ENCODE results near the gene TMEM117.
A peak's percentile ranks its signal among the peaks of the same experiment; 100 is the strongest.

Gene TMEM117

GRCh38 chr12:43835656-43836474 is at the start of gene TMEM117:
TMEM117 (plus strand) TSS chr12:43836081.
- H3K4me3 ChIP-seq (ENCODE audit: low read depth, low read length), result peak within 1 kb of the TSS; percentile 72
- TF ChIP-seq MAX (IDR thresholded peaks at IDR 0.05; ENCODE audit: low read depth, low read length) (peak; percentile 53; the same call in 1 of the 2 replicates), POLR2A (IDR thresholded peaks at IDR 0.05; ENCODE audit: extremely low read depth, insufficient read length) (peak; percentile 56), MYC (IDR thresholded peaks at IDR 0.05; ENCODE audit: low read depth, low read length) (peak; percentile 69; the same call in 1 of the 2 replicates)
- TF ChIP-seq, protein P1, sequence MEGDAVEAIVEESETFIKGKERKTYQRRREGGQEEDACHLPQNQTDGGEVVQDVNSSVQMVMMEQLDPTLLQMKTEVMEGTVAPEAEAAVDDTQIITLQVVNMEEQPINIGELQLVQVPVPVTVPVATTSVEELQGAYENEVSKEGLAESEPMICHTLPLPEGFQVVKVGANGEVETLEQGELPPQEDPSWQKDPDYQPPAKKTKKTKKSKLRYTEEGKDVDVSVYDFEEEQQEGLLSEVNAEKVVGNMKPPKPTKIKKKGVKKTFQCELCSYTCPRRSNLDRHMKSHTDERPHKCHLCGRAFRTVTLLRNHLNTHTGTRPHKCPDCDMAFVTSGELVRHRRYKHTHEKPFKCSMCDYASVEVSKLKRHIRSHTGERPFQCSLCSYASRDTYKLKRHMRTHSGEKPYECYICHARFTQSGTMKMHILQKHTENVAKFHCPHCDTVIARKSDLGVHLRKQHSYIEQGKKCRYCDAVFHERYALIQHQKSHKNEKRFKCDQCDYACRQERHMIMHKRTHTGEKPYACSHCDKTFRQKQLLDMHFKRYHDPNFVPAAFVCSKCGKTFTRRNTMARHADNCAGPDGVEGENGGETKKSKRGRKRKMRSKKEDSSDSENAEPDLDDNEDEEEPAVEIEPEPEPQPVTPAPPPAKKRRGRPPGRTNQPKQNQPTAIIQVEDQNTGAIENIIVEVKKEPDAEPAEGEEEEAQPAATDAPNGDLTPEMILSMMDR (IDR thresholded peaks at IDR 0.05; ENCODE audit: low read depth, low read length), result no peak
- peak; percentile 79 for DNase-seq (ENCODE audit: low read depth)

DNA sequence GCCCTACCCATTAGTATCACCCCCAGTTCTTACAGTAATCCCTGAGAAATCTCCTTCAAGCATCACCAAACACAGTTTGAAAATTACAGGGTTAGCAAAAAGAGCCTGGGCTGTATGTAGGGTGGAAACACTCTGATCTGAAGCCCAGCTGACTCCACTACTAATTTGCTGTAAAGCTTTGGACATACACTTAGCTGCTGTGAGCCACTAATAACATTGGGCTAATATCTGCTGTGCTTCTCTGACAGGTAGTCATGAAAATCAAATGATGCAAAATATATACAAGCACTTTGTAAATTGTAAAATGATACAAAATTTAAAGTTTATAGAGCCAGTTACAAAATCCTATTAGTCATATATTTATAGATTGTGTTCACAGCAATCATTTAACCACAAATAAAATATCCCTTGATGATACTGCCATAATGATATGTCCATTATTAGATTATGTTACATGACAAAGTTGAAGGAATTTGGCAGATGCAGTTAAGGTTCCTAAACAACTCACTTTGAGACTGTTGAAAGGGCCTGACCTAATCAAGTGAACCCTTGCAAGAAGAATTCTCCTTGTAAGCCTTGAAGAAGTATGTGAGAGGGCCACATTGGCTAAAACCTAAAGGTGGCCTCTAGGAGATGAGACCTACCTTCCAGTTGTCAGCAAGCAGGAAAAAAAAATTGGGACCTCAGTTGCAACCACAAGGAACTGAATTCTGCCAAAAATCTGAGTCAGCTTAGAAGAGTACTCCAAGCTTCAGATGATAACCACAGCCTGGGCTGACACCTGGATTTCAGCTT is 48.8 kb upstream of the TMEM117 start:
- no peak overlapping the region for H3K4me3 ChIP-seq (ENCODE audit: low read depth, low read length)
- DNase-seq (ENCODE audit: low read depth), result no peak
- TF ChIP-seq, protein P1 (IDR thresholded peaks at IDR 0.05; ENCODE audit: low read depth, low read length), result no peak
- TF ChIP-seq MYC (IDR thresholded peaks at IDR 0.05; ENCODE audit: low read depth, low read length) (no peak), POLR2A (IDR thresholded peaks at IDR 0.05; ENCODE audit: extremely low read depth, insufficient read length) (no peak), MAX (IDR thresholded peaks at IDR 0.05; ENCODE audit: low read depth, low read length) (no peak)

DNA sequence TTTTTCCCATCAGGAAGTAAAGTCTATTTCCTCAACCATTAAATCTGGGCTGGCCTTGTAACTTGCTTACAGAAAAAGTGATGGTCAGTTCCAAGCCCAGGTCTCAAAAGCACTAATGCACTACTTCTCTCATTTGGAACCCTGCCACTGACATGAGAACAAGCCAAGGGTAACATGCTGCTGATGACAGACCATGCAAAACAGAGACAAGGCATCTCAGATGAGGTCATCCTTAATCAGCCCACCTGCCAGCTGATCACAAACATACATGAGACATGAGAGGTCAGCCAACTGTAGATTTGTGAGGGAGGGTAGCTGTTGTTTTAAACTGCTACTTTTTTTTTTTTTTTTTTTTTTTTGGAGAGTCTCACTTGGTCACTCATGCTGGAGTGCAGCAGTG is 45.9 kb upstream of the TMEM117 start:
- no peak overlapping the region for H3K4me3 ChIP-seq (ENCODE audit: low read depth, low read length)
- DNase-seq (ENCODE audit: low read depth), result no peak

GRCh38 chr12:43795716-43796280 is 40.1 kb upstream of the TMEM117 start:
- H3K4me3 ChIP-seq (ENCODE audit: low read depth, low read length), result no peak overlapping the region
- TF ChIP-seq MYC (IDR thresholded peaks at IDR 0.05; ENCODE audit: low read depth, low read length) (no peak), POLR2A (IDR thresholded peaks at IDR 0.05; ENCODE audit: extremely low read depth, insufficient read length) (no peak), MAX (IDR thresholded peaks at IDR 0.05; ENCODE audit: low read depth, low read length) (no peak)
- TF ChIP-seq, protein P1 (IDR thresholded peaks at IDR 0.05; ENCODE audit: low read depth, low read length), result no peak
- no peak for DNase-seq (ENCODE audit: low read depth)

More for the DNA sequence above, 45.9 kb upstream of the TMEM117 start:
- TF ChIP-seq POLR2A (IDR thresholded peaks at IDR 0.05; ENCODE audit: extremely low read depth, insufficient read length), result no peak
- TF ChIP-seq, protein P1 (IDR thresholded peaks at IDR 0.05; ENCODE audit: low read depth, low read length), result no peak
- TF ChIP-seq MAX (IDR thresholded peaks at IDR 0.05; ENCODE audit: low read depth, low read length), result no peak
- no peak for TF ChIP-seq MYC (IDR thresholded peaks at IDR 0.05; ENCODE audit: low read depth, low read length)

DNA sequence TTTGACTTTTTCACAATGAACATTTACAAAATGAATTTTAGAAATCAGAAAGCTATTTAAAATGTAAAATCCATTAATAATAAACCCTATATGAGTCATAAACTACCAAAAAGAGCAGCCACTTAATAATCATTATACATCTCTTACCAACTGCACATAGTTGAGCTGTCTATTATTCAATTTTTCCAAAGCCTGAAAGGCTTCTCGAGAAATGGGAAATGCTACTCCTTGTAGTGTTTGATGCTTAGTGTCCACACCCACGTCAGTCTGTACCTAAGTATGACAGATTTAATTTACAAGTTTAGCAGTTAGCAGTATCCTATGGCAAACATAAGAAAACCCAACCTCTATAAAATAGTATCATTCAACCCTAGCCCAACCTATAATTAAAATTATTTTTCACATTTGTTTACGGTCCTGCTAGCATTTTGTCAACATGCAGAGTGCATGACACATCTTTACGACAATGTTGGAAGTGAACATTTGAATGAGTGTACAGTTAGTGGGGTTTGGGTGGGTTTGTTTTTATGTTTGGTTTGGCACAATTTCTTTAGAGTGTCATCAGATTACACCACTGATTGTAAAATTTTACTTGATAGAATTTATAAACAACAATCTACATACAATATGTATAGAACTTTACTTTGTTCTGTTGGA is 38.2 kb upstream of the TMEM117 start:
- H3K4me3 ChIP-seq (ENCODE audit: low read depth, low read length), result no peak overlapping the region
- DNase-seq (ENCODE audit: low read depth), result no peak
- no peak for TF ChIP-seq MYC (IDR thresholded peaks at IDR 0.05; ENCODE audit: low read depth, low read length)
- TF ChIP-seq, protein P1 (IDR thresholded peaks at IDR 0.05; ENCODE audit: low read depth, low read length), result no peak
- TF ChIP-seq MAX (IDR thresholded peaks at IDR 0.05; ENCODE audit: low read depth, low read length), result no peak
- TF ChIP-seq POLR2A (IDR thresholded peaks at IDR 0.05; ENCODE audit: extremely low read depth, insufficient read length), result no peak

Measured in NB4 (cell line).